Measurements from ENCODE around the gene SYMPK. TPM values are rescaled to one million over a fixed set of nuclear protein-coding genes. Genes with fewer than 3 reads are reported as not detected.
"Not testable (repeated sequence)": the region's sequence is repeated elsewhere in the genome, so short reads cannot be mapped to it uniquely, and the experiment has no call there.

Gene SYMPK
- total RNA-seq, 2 experiments from 2014 or later = 88.3 to 89.2 TPM

DNA sequence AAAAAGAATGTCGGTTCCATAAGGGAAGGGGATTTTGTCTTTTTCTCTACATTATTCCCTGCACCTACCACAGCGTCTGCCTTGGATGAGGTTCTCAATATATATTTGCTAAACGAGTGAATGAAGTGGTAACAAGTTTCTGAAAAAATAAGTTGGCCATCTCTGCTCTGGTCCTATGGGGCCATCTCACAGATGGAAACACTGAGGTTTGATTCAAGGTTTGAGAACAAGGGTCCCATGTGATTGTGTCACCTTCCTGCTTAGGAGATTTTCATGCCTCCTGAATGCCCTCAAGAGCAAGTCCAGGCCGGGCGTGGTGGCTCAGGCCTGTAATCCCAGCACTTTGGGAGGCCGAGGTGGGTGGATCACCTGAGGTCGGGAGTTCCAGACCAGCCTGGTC, 36.3 kb upstream of the SYMPK start:
- Mint-ChIP-seq H3K4me3 (no peak overlapping the region), H3K27me3 (no peaks in the 10 kb centered on the region), H3K36me3 (ENCODE audit: low read depth) (peaks cover 33% of the 10 kb centered on the region), H3K4me1 (peaks cover 29% of the 10 kb centered on the region), H3K9me3 (no peaks in the 10 kb centered on the region), H3K27ac (no peak overlapping the region)
- ChIA-PET POLR2A (no interaction called here), CTCF (no interaction called here)
- DNase-seq = no peak

DNA sequence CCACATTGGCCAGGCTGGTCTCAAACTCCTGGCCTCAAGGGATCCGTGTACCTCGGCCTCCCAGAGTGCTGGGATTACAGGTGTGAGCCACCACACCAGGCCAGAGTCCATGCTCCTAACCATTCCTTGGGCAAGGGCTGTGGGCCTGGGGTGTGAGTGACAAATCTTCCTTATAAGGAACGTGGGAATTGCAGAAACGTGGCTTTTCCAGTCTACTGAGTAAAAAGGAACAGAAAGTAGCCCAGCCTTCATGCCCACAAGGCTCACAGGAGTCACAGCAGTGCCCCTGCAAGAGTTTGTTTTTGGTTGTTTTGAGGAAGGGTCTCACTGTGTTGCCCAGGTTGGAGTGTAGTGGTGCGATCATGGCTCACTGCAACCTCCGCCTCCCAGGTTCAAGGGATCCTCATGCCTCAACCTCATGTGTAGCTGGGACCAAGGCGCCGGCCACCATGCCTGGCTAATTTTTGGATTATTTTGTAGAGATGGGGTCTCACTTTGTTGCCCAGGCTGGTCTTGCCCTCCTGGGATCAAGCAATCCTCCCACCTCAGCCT, 34.4 kb upstream of the SYMPK start:
- Mint-ChIP-seq H3K27me3 (no peaks in the 10 kb centered on the region), H3K27ac (no peak overlapping the region), H3K4me3 (no peak overlapping the region), H3K9me3 (no peaks in the 10 kb centered on the region), H3K36me3 (ENCODE audit: low read depth) (peaks cover 33% of the 10 kb centered on the region), H3K4me1 (peaks cover 27% of the 10 kb centered on the region)
- POLR2A ChIA-PET = no interaction called here
- no peak for DNase-seq
- CTCF ChIA-PET = no interaction called here

DNA sequence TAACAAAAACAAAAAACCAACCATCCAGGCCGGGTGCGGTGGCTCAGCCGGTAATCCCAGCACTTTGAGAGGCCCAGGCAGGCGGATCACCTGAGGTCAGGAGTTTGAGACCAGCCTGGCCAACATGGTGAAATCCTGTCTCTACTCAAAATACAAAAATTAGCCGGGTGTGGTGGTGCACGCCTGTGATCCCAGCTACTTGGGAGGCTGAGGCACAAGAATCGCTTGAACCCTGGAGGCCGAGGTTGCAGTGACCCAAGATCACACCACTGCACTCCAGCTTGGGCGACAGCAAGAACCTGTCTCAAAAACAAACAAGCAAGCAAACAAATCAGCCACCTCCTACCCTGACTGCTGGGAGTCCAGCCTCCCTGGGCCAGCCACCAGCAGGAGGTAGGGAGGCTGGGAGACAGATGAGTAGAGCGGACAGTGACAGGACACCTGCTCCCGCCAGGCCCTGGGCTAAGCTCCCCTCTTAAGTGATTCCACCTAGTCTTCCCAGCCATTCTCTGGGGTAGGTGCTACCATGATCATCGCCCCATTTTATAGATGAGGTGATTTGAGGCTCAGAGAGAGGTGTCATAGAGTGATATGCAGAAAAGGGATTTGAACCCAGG, 33.1 kb upstream of the SYMPK start:
- Mint-ChIP-seq H3K36me3 (ENCODE audit: low read depth) (peaks cover 30% of the 10 kb centered on the region), H3K4me1 (peaks cover 22% of the 10 kb centered on the region)
- H3K4me3 Mint-ChIP-seq, POLR2A ChIA-PET, H3K9me3 Mint-ChIP-seq, DNase-seq, H3K27ac Mint-ChIP-seq, CTCF ChIA-PET, H3K27me3 Mint-ChIP-seq: not testable (repeated sequence)

DNA sequence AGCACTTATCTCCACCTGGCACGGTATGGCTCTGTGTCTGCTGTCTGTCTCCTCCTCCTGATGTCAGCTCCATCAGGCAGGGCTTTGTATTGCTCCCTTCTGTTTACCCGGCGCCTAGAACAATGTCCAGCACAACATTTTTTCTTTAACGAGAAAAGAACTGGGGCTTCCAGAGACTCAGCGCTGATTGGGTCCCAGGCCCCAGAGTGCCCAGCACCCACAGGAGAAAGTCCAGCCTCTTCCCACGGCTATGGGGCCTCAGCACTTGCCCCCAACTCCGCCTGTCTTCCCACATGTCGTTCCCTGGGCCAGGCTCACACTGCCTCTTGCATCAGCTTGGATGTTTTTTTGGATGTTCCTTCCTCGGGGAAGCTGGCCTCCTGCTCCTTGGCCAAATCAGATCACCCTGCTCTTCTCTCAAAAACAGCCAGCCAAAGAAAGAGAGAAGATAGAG, 32.6 kb upstream of the SYMPK start:
- Mint-ChIP-seq H3K4me1 (peaks cover 17% of the 10 kb centered on the region), H3K4me3 (no peak overlapping the region), H3K27ac (no peak overlapping the region), H3K36me3 (ENCODE audit: low read depth) (peaks cover 27% of the 10 kb centered on the region), H3K27me3 (no peaks in the 10 kb centered on the region), H3K9me3 (no peaks in the 10 kb centered on the region)
- CTCF ChIA-PET = no interaction called here
- DNase-seq = no peak
- POLR2A ChIA-PET = interaction anchor here (0.8 to 0.9 kb wide), 2 partner anchors 8 to 10 kb away, joined by 3 read pairs; partner anchors contain the start of gene IRF2BP1

GRCh38 chr19:45890877-45891276, 27.9 kb upstream of the SYMPK start:
- no peak overlapping the region for H3K27ac Mint-ChIP-seq
- ChIA-PET POLR2A (interaction anchor here (3.3 kb wide), 1 partner anchor 12 kb away, joined by 12 read pairs; the partner anchor contains the start of gene MYPOP), CTCF (no interaction called here)
- H3K36me3 Mint-ChIP-seq (ENCODE audit: low read depth) = peaks cover 8% of the 10 kb centered on the region
- H3K4me3 Mint-ChIP-seq = no peak overlapping the region
- peaks cover 17% of the 10 kb centered on the region for H3K4me1 Mint-ChIP-seq
- no peak for DNase-seq
- no peaks in the 10 kb centered on the region for H3K9me3 Mint-ChIP-seq
- H3K27me3 Mint-ChIP-seq = no peaks in the 10 kb centered on the region

GRCh38 chr19:45889210-45889885, 26.4 kb upstream of the SYMPK start:
- Mint-ChIP-seq H3K36me3 (ENCODE audit: low read depth) (no peaks in the 10 kb centered on the region), H3K9me3 (no peaks in the 10 kb centered on the region), H3K4me1 (peaks cover 19% of the 10 kb centered on the region), H3K27ac (no peak overlapping the region), H3K27me3 (no peaks in the 10 kb centered on the region), H3K4me3 (no peak overlapping the region)
- ChIA-PET POLR2A (no interaction called here), CTCF (no interaction called here)
- no peak for DNase-seq

DNA sequence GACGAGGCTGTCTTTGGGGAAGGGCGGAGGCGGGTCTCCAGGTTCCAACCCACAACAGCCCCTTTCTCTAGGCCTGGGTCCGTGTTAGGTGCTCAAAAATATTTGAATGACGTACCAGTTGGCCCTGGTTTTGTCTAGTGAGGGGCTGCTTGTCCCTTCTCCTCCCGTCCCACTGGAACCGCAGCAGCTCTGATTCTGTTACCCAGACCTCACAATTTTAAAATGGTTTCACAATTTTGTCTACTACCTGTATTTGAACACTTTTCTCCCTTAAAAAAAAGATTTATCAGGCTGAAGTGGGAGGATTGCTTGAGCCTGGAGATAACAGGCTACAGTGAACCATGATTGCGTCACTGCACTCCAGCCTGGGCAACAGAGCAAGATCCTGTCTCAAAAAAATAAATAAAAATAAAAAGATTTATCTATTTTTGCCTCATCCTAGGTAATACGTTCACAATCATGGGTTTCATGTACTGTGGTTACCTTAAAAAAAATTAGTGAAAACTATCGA, 24.3 kb upstream of the SYMPK start:
- Mint-ChIP-seq H3K4me1 (peaks cover 25% of the 10 kb centered on the region), H3K4me3 (peak overlapping the region; percentile 84), H3K9me3 (no peaks in the 10 kb centered on the region), H3K36me3 (ENCODE audit: low read depth) (peaks cover 4% of the 10 kb centered on the region), H3K27ac (peak overlapping the region; percentile 91), H3K27me3 (no peaks in the 10 kb centered on the region)
- POLR2A ChIA-PET = interaction anchor here (0.7 to 2.2 kb wide), 7 partner anchors 15 to 246 kb away, joined by 3 to 16 read pairs (median 3); partner anchors contain the start of genes FOXA3, MYPOP, QPCTL and SYMPK
- no peak for DNase-seq
- CTCF ChIA-PET = interaction anchor here (0.8 to 2.5 kb wide), 2 partner anchors 24 to 30 kb away, joined by 4 to 22 read pairs; partner anchors contain the start of genes FOXA3 and SYMPK

DNA sequence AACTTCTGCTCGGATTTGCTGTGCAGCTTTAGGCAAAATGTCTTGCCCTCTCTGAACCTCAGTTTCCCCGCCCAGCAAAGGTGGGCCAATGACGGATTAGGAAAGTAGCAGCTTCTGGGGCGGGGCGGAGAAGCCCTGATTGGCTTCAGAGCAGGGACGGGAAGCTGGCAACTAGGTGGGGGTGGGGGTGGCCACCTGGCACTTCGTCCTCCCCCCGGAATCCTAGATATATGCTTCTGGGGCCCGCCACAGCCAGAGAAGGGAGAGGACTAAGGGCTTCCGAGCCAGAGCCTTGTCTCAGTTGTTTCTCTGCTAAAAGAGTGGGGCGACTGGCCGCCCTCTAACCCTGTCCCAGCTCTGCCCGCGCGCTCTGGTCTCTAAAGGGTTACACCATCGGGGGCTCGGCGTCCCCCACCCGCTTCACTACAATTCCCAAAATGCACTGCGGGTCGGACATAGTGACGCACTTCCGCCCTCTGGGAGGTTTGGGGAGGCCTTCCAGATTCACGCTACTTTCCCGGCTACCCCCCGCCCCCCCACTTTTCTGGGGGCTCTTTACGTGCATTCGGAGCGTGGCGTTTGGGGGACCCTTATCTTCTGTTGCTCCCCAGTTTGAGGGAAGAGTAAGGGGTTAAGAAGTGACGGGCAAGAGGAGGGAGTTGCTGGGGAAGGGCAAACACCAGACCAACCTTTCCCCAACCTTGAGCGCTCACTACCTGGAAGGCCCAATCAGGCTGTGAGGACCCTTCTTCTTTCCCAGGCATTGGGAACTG, 23.7 kb upstream of the SYMPK start:
- H3K27ac Mint-ChIP-seq = peak overlapping the region; percentile 91
- peaks cover 29% of the 10 kb centered on the region for H3K4me1 Mint-ChIP-seq
- no peaks in the 10 kb centered on the region for H3K9me3 Mint-ChIP-seq
- DNase-seq = peak; percentile 96
- CTCF ChIA-PET = interaction anchor here (0.6 to 3.4 kb wide), 10 partner anchors 11 to 236 kb away, joined by 3 to 22 read pairs (median 4); partner anchors contain the start of genes CCDC61, FOXA3, MYPOP and SIX5
- POLR2A ChIA-PET = interaction anchor here (0.7 to 2.7 kb wide), 12 partner anchors 15 to 245 kb away, joined by 3 to 29 read pairs (median 4); partner anchors contain the start of genes CCDC61, MYPOP, QPCTL and SIX5
- H3K4me3 Mint-ChIP-seq = peak overlapping the region; percentile 84
- peaks cover 4% of the 10 kb centered on the region for H3K36me3 Mint-ChIP-seq (ENCODE audit: low read depth)
- H3K27me3 Mint-ChIP-seq = no peaks in the 10 kb centered on the region

GRCh38 chr19:45885556-45886426, 22.8 kb upstream of the SYMPK start, which contains the start of gene IRF2BP1:
TSS of gene IRF2BP1 (minus strand) at chr19:45886141. CDS start at chr19:45885774, 367 bp downstream.
- CTCF ChIA-PET = interaction anchor here (0.8 to 3.4 kb wide), 10 partner anchors 10 to 130 kb away, joined by 3 to 22 read pairs (median 4); partner anchors contain the start of genes CCDC61, FOXA3, MYPOP and SIX5
- H3K4me1 Mint-ChIP-seq = peaks cover 35% of the 10 kb centered on the region
- POLR2A ChIA-PET = interaction anchor here (0.7 to 2.7 kb wide), 12 partner anchors 10 to 193 kb away, joined by 3 to 29 read pairs (median 4); partner anchors contain the start of genes CCDC61, MYPOP, QPCTL and SIX5
- H3K36me3 Mint-ChIP-seq (ENCODE audit: low read depth) = peaks cover 4% of the 10 kb centered on the region
- no peaks in the 10 kb centered on the region for H3K27me3 Mint-ChIP-seq
- peak within 1 kb of the TSS; percentile 84 for H3K4me3 Mint-ChIP-seq
- no peaks in the 10 kb centered on the region for H3K9me3 Mint-ChIP-seq
- peak within 1 kb of the TSS; percentile 91 for H3K27ac Mint-ChIP-seq
- peak; percentile 92 for DNase-seq

GRCh38 chr19:45884682-45885555, 22.0 kb upstream of the SYMPK start:
- H3K27ac Mint-ChIP-seq = no peak overlapping the region
- DNase-seq = no peak
- no peaks in the 10 kb centered on the region for H3K9me3 Mint-ChIP-seq
- peaks cover 4% of the 10 kb centered on the region for H3K36me3 Mint-ChIP-seq (ENCODE audit: low read depth)
- H3K27me3 Mint-ChIP-seq = no peaks in the 10 kb centered on the region
- ChIA-PET CTCF (interaction anchor here (0.5 to 3.4 kb wide), 6 partner anchors 12 to 114 kb away, joined by 3 to 22 read pairs (median 5); partner anchors contain the start of genes FOXA3, MYPOP and SYMPK), POLR2A (interaction anchor here (1.2 to 2.7 kb wide), 6 partner anchors 10 to 112 kb away, joined by 3 to 29 read pairs (median 6); partner anchors contain the start of genes CCDC61, MYPOP and SYMPK)
- peak overlapping the region; percentile 52 for H3K4me3 Mint-ChIP-seq
- H3K4me1 Mint-ChIP-seq = peaks cover 35% of the 10 kb centered on the region
